Measurements from ENCODE around the gene ATOSA.

DNA sequence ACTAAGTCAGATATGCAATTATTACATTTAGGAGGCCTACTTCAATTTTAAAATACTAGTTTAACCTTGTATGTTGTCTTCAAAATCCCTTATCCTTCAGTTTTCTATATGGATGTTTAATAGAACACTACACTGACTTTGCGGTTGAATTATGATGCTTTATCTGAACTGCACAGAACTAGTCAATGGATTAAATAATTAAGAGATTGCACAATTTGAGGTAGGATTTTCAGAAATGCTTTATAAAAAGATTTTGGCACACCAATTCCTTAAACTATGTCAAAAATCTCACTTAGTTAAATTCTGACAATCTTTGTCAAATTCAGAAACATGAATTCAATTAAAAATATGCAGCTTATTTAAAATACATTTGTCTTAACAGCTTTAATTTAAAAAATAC is 28.1 kb downstream of the ATOSA start:
- no peak for TF ChIP-seq CREB1 (IDR thresholded peaks at IDR 0.05; ENCODE audit: low read depth)
- TF ChIP-seq EGR1 (IDR thresholded peaks at IDR 0.05): no peak
- TF ChIP-seq EP300 (IDR thresholded peaks at IDR 0.05; ENCODE audit: borderline replicate concordance): no peak
- TF ChIP-seq, protein P1, sequence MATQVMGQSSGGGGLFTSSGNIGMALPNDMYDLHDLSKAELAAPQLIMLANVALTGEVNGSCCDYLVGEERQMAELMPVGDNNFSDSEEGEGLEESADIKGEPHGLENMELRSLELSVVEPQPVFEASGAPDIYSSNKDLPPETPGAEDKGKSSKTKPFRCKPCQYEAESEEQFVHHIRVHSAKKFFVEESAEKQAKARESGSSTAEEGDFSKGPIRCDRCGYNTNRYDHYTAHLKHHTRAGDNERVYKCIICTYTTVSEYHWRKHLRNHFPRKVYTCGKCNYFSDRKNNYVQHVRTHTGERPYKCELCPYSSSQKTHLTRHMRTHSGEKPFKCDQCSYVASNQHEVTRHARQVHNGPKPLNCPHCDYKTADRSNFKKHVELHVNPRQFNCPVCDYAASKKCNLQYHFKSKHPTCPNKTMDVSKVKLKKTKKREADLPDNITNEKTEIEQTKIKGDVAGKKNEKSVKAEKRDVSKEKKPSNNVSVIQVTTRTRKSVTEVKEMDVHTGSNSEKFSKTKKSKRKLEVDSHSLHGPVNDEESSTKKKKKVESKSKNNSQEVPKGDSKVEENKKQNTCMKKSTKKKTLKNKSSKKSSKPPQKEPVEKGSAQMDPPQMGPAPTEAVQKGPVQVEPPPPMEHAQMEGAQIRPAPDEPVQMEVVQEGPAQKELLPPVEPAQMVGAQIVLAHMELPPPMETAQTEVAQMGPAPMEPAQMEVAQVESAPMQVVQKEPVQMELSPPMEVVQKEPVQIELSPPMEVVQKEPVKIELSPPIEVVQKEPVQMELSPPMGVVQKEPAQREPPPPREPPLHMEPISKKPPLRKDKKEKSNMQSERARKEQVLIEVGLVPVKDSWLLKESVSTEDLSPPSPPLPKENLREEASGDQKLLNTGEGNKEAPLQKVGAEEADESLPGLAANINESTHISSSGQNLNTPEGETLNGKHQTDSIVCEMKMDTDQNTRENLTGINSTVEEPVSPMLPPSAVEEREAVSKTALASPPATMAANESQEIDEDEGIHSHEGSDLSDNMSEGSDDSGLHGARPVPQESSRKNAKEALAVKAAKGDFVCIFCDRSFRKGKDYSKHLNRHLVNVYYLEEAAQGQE (IDR thresholded peaks at IDR 0.05; ENCODE audit: low read depth): no peak
- TF ChIP-seq FOXM1 (IDR thresholded peaks at IDR 0.05; ENCODE audit: borderline replicate concordance, low read depth): no peak
- TF ChIP-seq TCF12 (IDR thresholded peaks at IDR 0.05; ENCODE audit: low read depth): no peak
- TF ChIP-seq RAD21 (IDR thresholded peaks at IDR 0.05; ENCODE audit: low read depth): no peak
- TF ChIP-seq YY1 (IDR thresholded peaks at IDR 0.05; ENCODE audit: low read depth): no peak
- TF ChIP-seq TEAD4 (IDR thresholded peaks at IDR 0.05): no peak
- no peak for TF ChIP-seq ZBTB7A (IDR thresholded peaks at IDR 0.05; ENCODE audit: low read depth)
- TF ChIP-seq TAF1 (IDR thresholded peaks at IDR 0.05; ENCODE audit: low read depth): no peak
